Right lobe of liver (tissue), 4 donors: Measurements from ENCODE around the gene TNFRSF1A.

ENCODE experiments used
- CTCF ChIP-seq, 4 donors: fragments of 200-600 bp in 3 of 4; fragments of 450-650 bp in 1 of 4; IDR thresholded peaks; one replicate each; pipeline versions ENCODE4 v1.5.1 to v1.8.0; 2016 to 2022; ENCODE audit warnings: antibody characterized with exemption in 4 of 4, mild to moderate bottlenecking in 2 of 4
- POLR2A ChIP-seq: fragments of 450-650 bp; IDR thresholded peaks from one replicate; pipeline ENCODE4 v1.6.1; 2017; ENCODE audit warnings: antibody characterized with exemption, mild to moderate bottlenecking
- donor health status: DM: no; HTN: no; CAD: no.
- donor health status: DM: no; HTN: no; CAD: no.
- donor health status: DM: no; HTN: yes; CAD: no.

GRCh38 chr12:6316921-6317692 is 24.8 kb downstream of the TNFRSF1A start:
- TF ChIP-seq CTCF (IDR thresholded peaks at IDR 0.05) (no peak), POLR2A (no peak)
